AG10803 (cell line): ENCODE data around the gene SIT1.
A peak's percentile ranks its signal among the peaks of the same experiment; 100 is the strongest.

Experiments used
- DNase-seq: peaks from one replicate; pipeline ENCODE4 v3.0.0; 2010; ENCODE audit warnings: low read depth
- H3K4me3 ChIP-seq: 2 replicates; pipeline ENCODE4 v1.5.1; 2011; ENCODE audit warnings: mild to moderate bottlenecking, low read length, control low read depth
- TF ChIP-seq, protein P1 (sequence below): conservative IDR thresholded peaks from 2 replicates; pipeline ENCODE4 v1.5.1; 2011; ENCODE audit warnings: mild to moderate bottlenecking, low read length, control low read depth, inconsistent platforms

SIT1 gene

GRCh38 chr9:35666045-35666444 is 15.3 kb upstream of the SIT1 start:
- no peak for DNase-seq
- TF ChIP-seq, protein P1, sequence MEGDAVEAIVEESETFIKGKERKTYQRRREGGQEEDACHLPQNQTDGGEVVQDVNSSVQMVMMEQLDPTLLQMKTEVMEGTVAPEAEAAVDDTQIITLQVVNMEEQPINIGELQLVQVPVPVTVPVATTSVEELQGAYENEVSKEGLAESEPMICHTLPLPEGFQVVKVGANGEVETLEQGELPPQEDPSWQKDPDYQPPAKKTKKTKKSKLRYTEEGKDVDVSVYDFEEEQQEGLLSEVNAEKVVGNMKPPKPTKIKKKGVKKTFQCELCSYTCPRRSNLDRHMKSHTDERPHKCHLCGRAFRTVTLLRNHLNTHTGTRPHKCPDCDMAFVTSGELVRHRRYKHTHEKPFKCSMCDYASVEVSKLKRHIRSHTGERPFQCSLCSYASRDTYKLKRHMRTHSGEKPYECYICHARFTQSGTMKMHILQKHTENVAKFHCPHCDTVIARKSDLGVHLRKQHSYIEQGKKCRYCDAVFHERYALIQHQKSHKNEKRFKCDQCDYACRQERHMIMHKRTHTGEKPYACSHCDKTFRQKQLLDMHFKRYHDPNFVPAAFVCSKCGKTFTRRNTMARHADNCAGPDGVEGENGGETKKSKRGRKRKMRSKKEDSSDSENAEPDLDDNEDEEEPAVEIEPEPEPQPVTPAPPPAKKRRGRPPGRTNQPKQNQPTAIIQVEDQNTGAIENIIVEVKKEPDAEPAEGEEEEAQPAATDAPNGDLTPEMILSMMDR, result no peak
- no peak overlapping the region for H3K4me3 ChIP-seq

DNA sequence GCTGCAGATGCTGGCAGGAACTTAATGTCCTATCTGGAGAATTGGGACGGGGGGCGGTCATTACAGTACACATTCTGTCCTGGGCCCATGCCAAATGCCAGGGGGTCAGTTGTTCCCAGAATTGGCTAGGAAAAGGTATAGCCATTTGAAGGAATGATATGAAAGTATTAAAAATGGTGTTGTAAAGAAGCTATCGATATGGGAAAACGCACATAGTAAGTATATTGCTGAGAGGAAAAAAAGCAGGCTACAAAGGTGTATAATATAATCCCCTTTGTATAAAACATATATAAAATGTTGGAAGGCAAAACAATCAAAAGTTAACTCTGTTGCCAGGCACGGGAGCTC is 14.7 kb upstream of the SIT1 start:
- TF ChIP-seq, protein P1, result no peak
- DNase-seq, result no peak
- H3K4me3 ChIP-seq, result peak overlapping the region; percentile 74

DNA sequence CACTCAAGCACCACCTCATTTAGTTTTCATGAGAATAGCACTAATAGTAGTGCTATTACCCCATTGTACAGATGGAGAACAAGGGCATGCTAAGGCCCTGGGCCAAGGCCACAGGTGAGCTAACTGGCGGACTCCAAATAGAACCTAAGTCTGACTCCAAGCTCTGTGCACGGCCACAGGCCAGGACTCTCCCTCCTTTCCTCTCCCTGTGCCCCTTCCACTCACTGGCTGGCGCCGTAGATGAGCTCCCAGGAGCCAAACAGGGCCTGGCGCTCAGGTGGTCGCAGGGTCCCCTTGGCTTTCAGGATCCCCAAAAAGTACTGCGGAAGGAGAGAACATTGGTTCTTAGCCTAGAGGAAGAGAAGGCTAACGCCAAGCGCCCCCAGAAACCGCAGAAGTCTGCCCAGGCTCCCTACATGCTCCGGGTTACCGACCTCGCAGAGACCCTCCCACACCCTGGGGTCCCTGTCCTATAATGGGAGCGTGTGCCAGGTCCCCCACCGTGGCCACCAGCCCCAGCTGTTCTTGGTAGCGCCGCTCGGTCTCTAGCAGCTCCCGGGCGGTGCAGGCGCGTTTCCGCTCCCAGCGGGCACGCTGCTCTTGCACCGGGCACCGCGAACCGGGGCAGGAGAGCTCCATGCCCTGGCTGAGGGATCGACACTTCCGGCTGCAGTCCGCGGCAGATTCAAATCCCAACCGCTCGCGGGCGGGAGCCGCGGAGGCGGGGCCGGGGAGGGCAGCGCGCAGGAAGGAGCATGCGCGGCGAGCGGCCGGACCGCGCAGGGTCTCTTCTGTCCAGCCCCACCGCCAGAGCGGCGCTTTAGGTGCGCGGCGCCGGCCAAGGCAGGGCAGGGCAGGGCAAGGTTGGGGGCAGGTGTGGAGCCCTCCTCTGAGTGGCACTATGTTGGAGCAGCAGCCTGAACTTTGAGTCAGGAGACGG is 14.1 kb upstream of the SIT1 start, which contains the start of gene ARHGEF39:
ARHGEF39 (minus strand) TSS at position 665 of the 940 bp plus-strand sequence; CDS start at position 639, 26 bp downstream.
- H3K4me3 ChIP-seq, result peak within 1 kb of the TSS; percentile 74
- DNase-seq, result peak; percentile 65
- TF ChIP-seq, protein P1, result no peak

GRCh38 chr9:35662437-35662836 is 11.7 kb upstream of the SIT1 start:
- no peak for DNase-seq
- H3K4me3 ChIP-seq, result no peak overlapping the region
- TF ChIP-seq, protein P1, result no peak

DNA sequence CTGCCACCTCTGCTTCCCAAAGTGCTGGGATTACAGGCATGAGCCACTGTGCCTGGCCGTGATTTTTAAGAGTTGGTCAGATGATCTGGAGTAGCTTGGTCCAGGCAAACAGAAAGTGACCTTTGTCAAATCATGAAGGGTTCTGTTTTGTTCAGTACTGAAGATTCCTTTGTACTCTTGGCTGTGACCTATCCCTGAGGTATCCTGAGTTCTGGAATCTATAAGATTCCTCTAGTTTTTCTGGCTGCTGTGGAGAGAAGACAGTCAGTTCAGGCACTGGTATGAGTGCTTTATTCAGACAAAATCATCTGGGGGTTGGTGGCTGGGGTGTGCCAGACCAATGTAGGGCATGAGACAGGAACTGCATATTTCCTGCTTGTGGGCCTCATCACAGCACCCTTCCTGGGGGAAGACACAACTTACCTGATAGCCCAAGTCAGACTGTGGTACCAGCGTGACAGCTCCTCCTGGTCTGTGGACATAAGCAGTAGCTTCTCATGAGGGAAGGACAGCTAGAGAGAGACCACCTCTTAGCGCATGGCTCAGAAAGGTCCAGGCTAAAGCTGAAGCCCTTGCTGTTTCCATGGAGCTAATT is 11.1 kb upstream of the SIT1 start:
- TF ChIP-seq, protein P1, result no peak
- no peak for DNase-seq
- no peak overlapping the region for H3K4me3 ChIP-seq

DNA sequence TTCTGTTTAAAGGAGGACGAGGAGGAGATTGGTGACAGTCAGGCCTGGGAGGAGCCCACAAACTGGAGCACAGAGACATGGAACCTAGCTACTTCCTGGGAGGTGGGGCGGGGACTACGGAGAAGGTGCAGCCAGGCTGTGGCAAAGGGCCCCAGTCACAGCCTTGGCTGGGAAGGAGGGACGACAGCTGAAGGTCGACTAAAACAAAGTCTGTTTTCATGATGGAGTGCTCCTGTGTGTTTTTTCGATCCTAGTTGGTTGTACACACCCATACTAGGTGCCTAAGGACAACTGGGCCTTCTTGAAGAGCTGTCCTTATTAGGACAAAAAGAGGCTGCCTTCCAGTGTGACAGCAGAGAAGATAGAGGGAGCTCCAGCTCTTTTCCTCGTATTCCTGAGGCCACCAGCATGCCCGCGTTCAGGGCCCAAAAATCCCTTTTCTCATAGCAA is 10.3 kb upstream of the SIT1 start:
- TF ChIP-seq, protein P1, result peak; percentile 61
- peak; percentile 55 for DNase-seq
- no peak overlapping the region for H3K4me3 ChIP-seq
